Stomach smooth muscle (tissue), 2 donors: ENCODE results near the gene RTN4RL1.
A peak's percentile ranks its signal among the peaks of the same experiment; 100 is the strongest.

Experiments used
- H3K27ac ChIP-seq: one replicate; pipeline ENCODE4 v1.7.0; 2013; ENCODE audit warnings: mild to moderate bottlenecking, low read length, inconsistent platforms
- H3K27me3 ChIP-seq, 2 donors: one replicate each; pipeline ENCODE4 v1.7.0; 2013; ENCODE audit warnings: low read length in 2 of 2; ENCODE audit not compliant: insufficient read depth in 2 of 2, control insufficient read depth in 1 of 2
- H3K36me3 ChIP-seq, 2 donors: one replicate each; pipeline ENCODE4 v1.7.0; 2013; ENCODE audit warnings: low read length in 2 of 2; ENCODE audit not compliant: control insufficient read depth in 2 of 2, insufficient read depth in 2 of 2
- H3K4me1 ChIP-seq: one replicate; pipeline ENCODE4 v1.7.0; 2013; ENCODE audit warnings: low read length; ENCODE audit not compliant: control insufficient read depth, insufficient read depth
- H3K4me3 ChIP-seq, 2 donors: one replicate each; pipeline ENCODE4 v1.7.0; 2013; ENCODE audit warnings: low read length in 2 of 2
- H3K9ac ChIP-seq, 2 donors: one replicate each; pipeline ENCODE4 v1.7.0; 2013; ENCODE audit warnings: low read length in 2 of 2, mild to moderate bottlenecking in 1 of 2
- H3K9me3 ChIP-seq, 2 donors: one replicate each; pipeline ENCODE4 v1.7.0; 2013; ENCODE audit warnings: low read length in 2 of 2; ENCODE audit not compliant: control insufficient read depth in 2 of 2
- donor health status: healthy.
- donor health status: Pancreatic carcinoma.

The RTN4RL1 gene

DNA sequence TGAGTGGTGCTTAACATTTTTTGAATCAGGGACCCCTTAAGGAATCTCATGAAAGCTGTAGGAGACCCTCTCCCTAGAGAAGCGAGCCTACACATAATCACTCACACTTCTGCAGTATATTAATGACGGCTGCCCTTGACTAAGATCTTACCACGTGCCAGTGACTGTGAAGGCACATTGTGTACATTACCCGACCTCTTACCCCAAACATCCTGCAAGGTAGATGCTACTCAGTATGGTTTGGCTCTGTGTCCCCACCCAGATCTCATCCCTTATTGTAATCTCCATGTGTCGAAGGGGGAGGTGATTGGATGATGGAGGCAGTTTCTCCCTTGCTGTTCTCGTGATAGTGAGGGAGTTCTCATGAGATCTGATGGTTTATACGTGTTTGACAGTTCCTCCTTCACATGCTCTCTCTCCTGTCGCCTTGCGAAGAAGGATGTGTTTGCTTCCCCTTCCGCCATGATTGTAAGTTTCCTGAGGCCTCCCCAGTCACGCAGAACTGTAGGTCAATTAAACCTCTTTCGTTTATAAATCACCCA, 54.2 kb downstream of the RTN4RL1 start:
- H3K4me3 ChIP-seq, result no peak overlapping the region
- H3K9ac ChIP-seq, result no peak overlapping the region
- no peaks in the 10 kb centered on the region for H3K4me1 ChIP-seq
- H3K9me3 ChIP-seq, result no peaks in the 10 kb centered on the region
- H3K36me3 ChIP-seq, result no peaks in the 10 kb centered on the region
- H3K27me3 ChIP-seq, result peaks cover 21 to 29% of the 10 kb centered on the region in 2 donors
- H3K27ac ChIP-seq, result no peak overlapping the region

- Histone ChIP-seq H3K4me1 (no peaks in the 10 kb centered on the region), H3K4me3 (no peak overlapping the region), H3K36me3 (no peaks in the 10 kb centered on the region), H3K27ac (no peak overlapping the region), H3K27me3 (peaks cover 17 to 22% of the 10 kb centered on the region in 2 donors), H3K9me3 (no peaks in the 10 kb centered on the region), H3K9ac (no peak overlapping the region)
Measured at GRCh38 chr17:1969712-1970111, 55.4 kb downstream of the RTN4RL1 start.

GRCh38 chr17:1967213-1967612, 57.9 kb downstream of the RTN4RL1 start:
- peaks cover 10 to 19% of the 10 kb centered on the region in 2 donors for H3K27me3 ChIP-seq
- no peaks in the 10 kb centered on the region for H3K4me1 ChIP-seq
- no peak overlapping the region for H3K27ac ChIP-seq
- no peak overlapping the region for H3K4me3 ChIP-seq
- H3K9ac ChIP-seq, result no peak overlapping the region
- no peaks in the 10 kb centered on the region for H3K9me3 ChIP-seq
- H3K36me3 ChIP-seq, result no peaks in the 10 kb centered on the region

DNA sequence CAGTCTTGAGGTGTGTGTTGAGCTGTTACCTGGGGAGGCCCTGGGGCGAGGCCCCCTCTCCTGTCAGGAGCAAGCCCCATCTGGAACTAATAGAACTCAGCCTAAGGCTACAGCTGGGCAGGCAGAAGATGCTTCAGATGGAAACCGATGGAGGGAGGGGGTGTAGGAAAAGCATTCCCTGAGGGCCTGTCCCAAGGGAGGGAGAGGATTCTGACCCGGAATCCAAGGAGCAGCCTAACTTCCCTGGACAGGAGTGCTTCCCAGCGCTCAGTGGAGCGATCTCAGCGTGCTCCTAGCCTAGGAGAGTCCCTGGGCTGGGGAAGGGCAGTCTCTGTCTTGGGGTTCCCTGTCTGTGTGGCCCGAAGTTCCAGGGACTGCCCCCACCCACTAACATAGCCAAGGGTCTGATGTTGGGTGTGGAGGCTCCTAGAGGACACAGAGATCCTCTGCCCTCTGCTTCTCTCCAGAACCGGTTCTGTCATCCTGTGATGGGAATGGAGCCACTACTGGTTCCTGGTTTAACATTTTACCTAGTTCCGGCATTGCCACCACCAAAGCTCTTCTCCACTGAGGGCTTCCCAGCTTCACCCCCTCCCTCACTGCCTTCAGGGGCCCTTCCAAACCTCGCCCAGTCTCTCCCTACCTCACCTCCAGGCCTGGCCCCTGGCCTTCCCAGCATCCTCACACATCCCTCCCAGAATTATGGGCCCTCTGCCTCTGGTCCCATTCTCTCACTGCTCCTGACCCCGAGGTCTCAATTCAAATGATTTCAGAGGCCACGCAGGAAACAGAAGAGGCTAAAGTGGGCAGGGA, 58.7 kb downstream of the RTN4RL1 start:
- Histone ChIP-seq H3K27me3 (peaks cover 10 to 19% of the 10 kb centered on the region in 2 donors), H3K36me3 (no peaks in the 10 kb centered on the region), H3K9me3 (no peaks in the 10 kb centered on the region), H3K4me3 (no peak overlapping the region), H3K4me1 (no peaks in the 10 kb centered on the region), H3K27ac (no peak overlapping the region), H3K9ac (no peak overlapping the region)

- Histone ChIP-seq H3K27ac (no peak overlapping the region), H3K9ac (no peak overlapping the region), H3K27me3 (peaks cover 10 to 19% of the 10 kb centered on the region in 2 donors), H3K4me1 (peaks cover 2% of the 10 kb centered on the region), H3K9me3 (no peaks in the 10 kb centered on the region), H3K4me3 (no peak overlapping the region), H3K36me3 (no peaks in the 10 kb centered on the region)
Measured at GRCh38 chr17:1965556-1966273, 59.4 kb downstream of the RTN4RL1 start.

GRCh38 chr17:1963250-1963649, 61.9 kb downstream of the RTN4RL1 start:
- Histone ChIP-seq H3K4me3 (no peak overlapping the region), H3K4me1 (peaks cover 3% of the 10 kb centered on the region), H3K27ac (no peak overlapping the region), H3K9ac (no peak overlapping the region), H3K36me3 (no peaks in the 10 kb centered on the region), H3K27me3 (peaks cover 4 to 10% of the 10 kb centered on the region in 2 donors), H3K9me3 (no peaks in the 10 kb centered on the region)

GRCh38 chr17:1961189-1961588, 63.9 kb downstream of the RTN4RL1 start:
- Histone ChIP-seq H3K9ac (no peak overlapping the region), H3K4me1 (peaks cover 3% of the 10 kb centered on the region), H3K36me3 (no peaks in the 10 kb centered on the region), H3K9me3 (no peaks in the 10 kb centered on the region), H3K27me3 (peaks cover 0 to under 1% of the 10 kb centered on the region in 2 donors), H3K4me3 (no peak overlapping the region), H3K27ac (no peak overlapping the region)

- Histone ChIP-seq H3K4me1 (peaks cover 3% of the 10 kb centered on the region), H3K36me3 (no peaks in the 10 kb centered on the region), H3K27ac (no peak overlapping the region), H3K27me3 (no peaks in the 10 kb centered on the region), H3K4me3 (peak overlapping the region in 1 of 2 donors; percentile 22), H3K9me3 (no peaks in the 10 kb centered on the region), H3K9ac (no peak overlapping the region)
Measured at GRCh38 chr17:1960545-1960912, 64.6 kb downstream of the RTN4RL1 start.

- Histone ChIP-seq H3K4me1 (peaks cover 3% of the 10 kb centered on the region), H3K27me3 (no peaks in the 10 kb centered on the region), H3K27ac (no peak overlapping the region), H3K9ac (no peak overlapping the region), H3K4me3 (peak overlapping the region in 1 of 2 donors; percentile 22), H3K9me3 (no peaks in the 10 kb centered on the region), H3K36me3 (no peaks in the 10 kb centered on the region)
Measured at GRCh38 chr17:1959871-1960544, 65.1 kb downstream of the RTN4RL1 start.

- Histone ChIP-seq H3K9me3 (no peaks in the 10 kb centered on the region), H3K36me3 (no peaks in the 10 kb centered on the region), H3K4me3 (no peak overlapping the region), H3K4me1 (peaks cover 3% of the 10 kb centered on the region), H3K27me3 (no peaks in the 10 kb centered on the region), H3K9ac (no peak overlapping the region), H3K27ac (no peak overlapping the region)
Measured at GRCh38 chr17:1958134-1958881, 66.8 kb downstream of the RTN4RL1 start.
